SJSA1 (cell line): ENCODE results near the gene VPS35L. TPM values are rescaled to one million over a fixed set of nuclear protein-coding genes. Genes with fewer than 3 reads are reported as not detected.
"Not testable (repeated sequence)": the region's sequence is repeated elsewhere in the genome, so short reads cannot be mapped to it uniquely, and the experiment has no call there.

ENCODE experiments used
- DNase-seq, 2 experiments: peaks; one replicate each; pipeline ENCODE4 v3.0.0-alpha.2; 2015 to 2020; ENCODE audit warnings: low spot score in 2 of 2, low read depth in 1 of 2
- H3K27ac ChIP-seq: fragments of 250-450 bp; sonication (Bioruptor Pico); 2 replicates; pipeline ENCODE4 v1.5.1; 2020; ENCODE audit warnings: mild to moderate bottlenecking, moderate library complexity
- H3K27me3 ChIP-seq: fragments of 250-450 bp; sonication (Bioruptor Pico); replicated peaks from 2 replicates; pipeline ENCODE4 v1.5.1; 2020; ENCODE audit warnings: mild to moderate bottlenecking, moderate library complexity
- H3K36me3 ChIP-seq: fragments of 250-450 bp; sonication (Bioruptor Pico); 2 replicates; pipeline ENCODE4 v1.5.1; 2020; ENCODE audit warnings: mild to moderate bottlenecking
- H3K4me1 ChIP-seq: fragments of 250-450 bp; sonication (Bioruptor Pico); replicated peaks from 2 replicates; pipeline ENCODE4 v1.6.1; 2021; ENCODE audit warnings: mild to moderate bottlenecking
- H3K4me3 ChIP-seq: fragments of 250-450 bp; sonication (Bioruptor Pico); 2 replicates; pipeline ENCODE4 v1.5.1; 2020; ENCODE audit warnings: mild to moderate bottlenecking
- H3K9me3 ChIP-seq: fragments of 250-450 bp; sonication (Bioruptor Pico); replicated peaks from 2 replicates; pipeline ENCODE4 v1.5.1; 2020; ENCODE audit warnings: mild to moderate bottlenecking
- total RNA-seq: library from RNA; depleted of rRNA; stranded (reverse); fragments of >200 nt; shearing (Covaris generic); gene quantifications from 2 replicates; pipeline ENCODE4 v1.2.3, GENCODE V29; 2014

Gene VPS35L
- total RNA-seq, 1 experiment from 2014 or later: 20.9 TPM

GRCh38 chr16:19716183-19716582 is 160.7 kb downstream of the VPS35L start:
- no peak overlapping the region for H3K4me3 ChIP-seq
- H3K4me1 ChIP-seq: peaks cover 14% of the 10 kb centered on the region
- peaks cover 50% of the 10 kb centered on the region for H3K36me3 ChIP-seq
- no peaks in the 10 kb centered on the region for H3K9me3 ChIP-seq
- DNase-seq: no peak
- no peak overlapping the region for H3K27ac ChIP-seq
- H3K27me3 ChIP-seq: no peaks in the 10 kb centered on the region

- peak overlapping the region; percentile 76; the same call in 1 of the 2 replicates for H3K27ac ChIP-seq
- H3K27me3 ChIP-seq: not testable (repeated sequence)
Measured at GRCh38 chr16:19716728-19717127, 161.2 kb downstream of the VPS35L start.

GRCh38 chr16:19717314-19717713 is 161.8 kb downstream of the VPS35L start:
- Histone ChIP-seq H3K4me3 (peak overlapping the region; percentile 89), H3K27me3 (no peaks in the 10 kb centered on the region), H3K9me3 (no peaks in the 10 kb centered on the region), H3K27ac (peak overlapping the region; percentile 76), H3K4me1 (peaks cover 14% of the 10 kb centered on the region), H3K36me3 (peaks cover 38% of the 10 kb centered on the region)
- no peak for DNase-seq

More at GRCh38 chr16:19716728-19717127, 161.2 kb downstream of the VPS35L start:
- DNase-seq, H3K9me3 ChIP-seq: not testable (repeated sequence)
- peaks cover 44% of the 10 kb centered on the region for H3K36me3 ChIP-seq
- peaks cover 14% of the 10 kb centered on the region for H3K4me1 ChIP-seq
- H3K4me3 ChIP-seq: peak overlapping the region; percentile 89

GRCh38 chr16:19717741-19718623 is 162.5 kb downstream of the VPS35L start, which contains the start of the genes IQCK and KNOP1:
TSS of gene IQCK (plus strand) at chr16:19718271. CDS start at chr16:19718307, 36 bp downstream.
TSS of gene KNOP1 (minus strand) at chr16:19718227. CDS start at chr16:19715035, 3,192 bp downstream.
- Histone ChIP-seq H3K27me3 (no peaks in the 10 kb centered on the region), H3K4me3 (peak within 1 kb of the TSS; percentile 89), H3K36me3 (peaks cover 32% of the 10 kb centered on the region), H3K27ac (peak within 1 kb of the TSS; percentile 76), H3K4me1 (peaks cover 14% of the 10 kb centered on the region), H3K9me3 (no peaks in the 10 kb centered on the region)
- peak; percentile 90 to 91 for DNase-seq

GRCh38 chr16:19718624-19718965 is 163.1 kb downstream of the VPS35L start:
- peak overlapping the region; percentile 76; the same call in 1 of the 2 replicates for H3K27ac ChIP-seq
- no peaks in the 10 kb centered on the region for H3K9me3 ChIP-seq
- peaks cover 26% of the 10 kb centered on the region for H3K36me3 ChIP-seq
- peaks cover 14% of the 10 kb centered on the region for H3K4me1 ChIP-seq
- DNase-seq: no peak
- H3K27me3 ChIP-seq: no peaks in the 10 kb centered on the region
- H3K4me3 ChIP-seq: peak overlapping the region; percentile 89

GRCh38 chr16:19722269-19722952 is 166.9 kb downstream of the VPS35L start:
- peaks cover 12% of the 10 kb centered on the region for H3K36me3 ChIP-seq

GRCh38 chr16:19722981-19723380 is 167.5 kb downstream of the VPS35L start:
- no peak for DNase-seq
- H3K27ac ChIP-seq: no peak overlapping the region
- H3K36me3 ChIP-seq: peaks cover 7% of the 10 kb centered on the region; the same call in 1 of the 2 replicates
- no peaks in the 10 kb centered on the region for H3K27me3 ChIP-seq
- peaks cover 5% of the 10 kb centered on the region; the same call in 1 of the 2 replicates for H3K4me1 ChIP-seq
- no peaks in the 10 kb centered on the region for H3K9me3 ChIP-seq
- no peak overlapping the region for H3K4me3 ChIP-seq

More at GRCh38 chr16:19722269-19722952, 166.9 kb downstream of the VPS35L start:
- H3K9me3 ChIP-seq: no peaks in the 10 kb centered on the region
- no peak for DNase-seq
- H3K27me3 ChIP-seq: no peaks in the 10 kb centered on the region
- H3K27ac ChIP-seq: no peak overlapping the region
- H3K4me1 ChIP-seq: peaks cover 5% of the 10 kb centered on the region; the same call in 1 of the 2 replicates
- H3K4me3 ChIP-seq: no peak overlapping the region

- H3K4me3 ChIP-seq: no peak overlapping the region
- H3K27me3 ChIP-seq: no peaks in the 10 kb centered on the region
- no peaks in the 10 kb centered on the region for H3K4me1 ChIP-seq
- H3K27ac ChIP-seq: no peak overlapping the region
- no peaks in the 10 kb centered on the region for H3K9me3 ChIP-seq
- H3K36me3 ChIP-seq: no peaks in the 10 kb centered on the region
- DNase-seq: no peak
Measured at GRCh38 chr16:19728636-19728965, 173.1 kb downstream of the VPS35L start.

- H3K4me3 ChIP-seq: no peak overlapping the region
- no peak for DNase-seq
- no peaks in the 10 kb centered on the region for H3K9me3 ChIP-seq
- H3K36me3 ChIP-seq: peaks cover 2% of the 10 kb centered on the region
- H3K27ac ChIP-seq: no peak overlapping the region
- no peaks in the 10 kb centered on the region for H3K4me1 ChIP-seq
- no peaks in the 10 kb centered on the region for H3K27me3 ChIP-seq
Measured at GRCh38 chr16:19733551-19733950, 178.0 kb downstream of the VPS35L start.

- H3K4me1 ChIP-seq: no peaks in the 10 kb centered on the region
- H3K27me3 ChIP-seq: no peaks in the 10 kb centered on the region
- no peak overlapping the region for H3K4me3 ChIP-seq
- no peaks in the 10 kb centered on the region for H3K9me3 ChIP-seq
- H3K27ac ChIP-seq: no peak overlapping the region
- H3K36me3 ChIP-seq: peaks cover 2% of the 10 kb centered on the region
- no peak for DNase-seq
Measured at GRCh38 chr16:19735074-19735867, 179.8 kb downstream of the VPS35L start.

GRCh38 chr16:19737306-19738038 is 182.0 kb downstream of the VPS35L start:
- Histone ChIP-seq H3K27ac (no peak overlapping the region), H3K4me3 (no peak overlapping the region), H3K9me3 (no peaks in the 10 kb centered on the region), H3K27me3 (no peaks in the 10 kb centered on the region), H3K36me3 (peaks cover 2% of the 10 kb centered on the region), H3K4me1 (no peaks in the 10 kb centered on the region)
- no peak for DNase-seq

GRCh38 chr16:19741354-19741753 is 185.9 kb downstream of the VPS35L start:
- H3K36me3 ChIP-seq: no peaks in the 10 kb centered on the region; the same call in 1 of the 2 replicates
- no peak for DNase-seq
- H3K4me1 ChIP-seq: peaks cover 17% of the 10 kb centered on the region
- no peaks in the 10 kb centered on the region for H3K9me3 ChIP-seq
- H3K27ac ChIP-seq: no peak overlapping the region
- H3K27me3 ChIP-seq: no peaks in the 10 kb centered on the region
- H3K4me3 ChIP-seq: no peak overlapping the region

- Histone ChIP-seq H3K9me3 (no peaks in the 10 kb centered on the region), H3K4me3 (no peak overlapping the region), H3K4me1 (peaks cover 28% of the 10 kb centered on the region), H3K27ac (no peak overlapping the region), H3K27me3 (no peaks in the 10 kb centered on the region), H3K36me3 (no peaks in the 10 kb centered on the region)
- no peak for DNase-seq
Measured at GRCh38 chr16:19743816-19744159, 188.3 kb downstream of the VPS35L start.
